Natural killer cell treated with Interleukin-12 subunit alpha and Interleukin-12 subunit beta and Interleukin-15 and Interleukin-18, amount 100 ng/mL, for 72 hours (primary cell): ENCODE measurements around the gene GRIK4. TPM values are rescaled to one million over a fixed set of nuclear protein-coding genes. Genes with fewer than 3 reads are reported as not detected.

Experiments used
- ATAC-seq, 2 donors: fragments of 150-1000 bp; cut with Tn5 transposase in 1 of 2; sonication (Bioruptor Pico), chemical (Tn5 transposase) in 1 of 2; 2 replicates each; pipeline ENCODE4 v1.10.0; 2021
- DNase-seq: peaks from one replicate; pipeline ENCODE4 v3.0.0; 2022; ENCODE audit warnings: low spot score
- H3K27ac Mint-ChIP-seq, 2 donors: 1 replicate in 1 of 2; 2 replicates in 1 of 2; pipeline ENCODE4 v1.8.0; 2022; ENCODE audit warnings: mixed read lengths in 2 of 2, mild to moderate bottlenecking in 1 of 2, moderate library complexity in 1 of 2
- H3K27me3 Mint-ChIP-seq, 2 donors: 1 replicate in 1 of 2; 2 replicates in 1 of 2; pipeline ENCODE4 v1.8.0; 2022; ENCODE audit warnings: mixed read lengths in 2 of 2
- H3K36me3 Mint-ChIP-seq: one replicate; pipeline ENCODE4 v1.8.0; 2022; ENCODE audit warnings: mixed read lengths
- H3K4me1 Mint-ChIP-seq, 2 donors: 1 replicate in 1 of 2; 2 replicates in 1 of 2; pipeline ENCODE4 v1.8.0; 2022; ENCODE audit warnings: low read depth in 2 of 2, mixed read lengths in 2 of 2, mild to moderate bottlenecking in 1 of 2
- H3K4me3 Mint-ChIP-seq: one replicate; pipeline ENCODE4 v1.8.0; 2022; ENCODE audit warnings: mixed read lengths
- H3K9me3 Mint-ChIP-seq: 2 replicates; pipeline ENCODE4 v1.8.0; 2022; ENCODE audit warnings: mixed read lengths
- total RNA-seq, 2 donors: library from RNA; stranded (reverse); gene quantifications; one replicate each; pipeline ENCODE4 v1.2.3, GENCODE V29; 2022

The GRIK4 gene
- total RNA-seq, 2 donors from 2014 or later: 1.4 to 1.8 TPM

DNA sequence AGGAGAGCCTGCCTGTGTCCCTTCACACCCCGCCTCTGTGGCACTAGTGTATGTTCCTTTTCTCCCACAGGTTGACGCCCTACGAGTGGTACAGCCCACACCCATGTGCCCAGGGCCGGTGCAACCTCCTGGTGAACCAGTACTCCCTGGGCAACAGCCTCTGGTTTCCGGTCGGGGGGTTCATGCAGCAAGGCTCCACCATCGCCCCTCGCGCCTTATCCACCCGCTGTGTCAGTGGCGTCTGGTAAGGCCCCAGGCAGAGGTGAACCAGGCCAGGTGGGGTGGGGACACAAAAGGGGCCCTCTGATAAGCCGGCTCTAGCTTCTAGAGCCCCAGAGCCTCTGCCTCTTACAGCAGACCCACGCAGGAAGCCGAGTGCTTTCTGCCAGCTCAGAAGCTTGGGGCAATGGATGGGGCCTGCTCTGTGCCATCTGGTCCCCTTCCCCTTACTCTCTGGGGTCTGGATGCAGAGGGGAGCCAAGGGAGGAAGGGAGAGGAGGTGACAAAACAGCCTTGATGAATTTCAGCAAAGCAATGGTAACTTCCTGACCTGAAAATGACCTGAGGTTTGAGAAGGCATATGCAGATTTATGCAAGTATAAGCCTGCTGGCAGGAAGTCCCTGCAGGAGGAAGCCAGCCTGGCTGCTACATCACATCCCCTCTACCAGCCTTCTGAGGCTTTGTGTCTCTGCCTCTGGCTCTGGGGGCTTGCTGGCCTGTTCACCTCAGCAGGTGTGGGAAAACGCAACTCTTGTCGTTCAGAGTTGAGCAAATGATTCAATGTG lies 445.4 kb downstream of the GRIK4 start:
- Mint-ChIP-seq H3K27ac (peak overlapping the region; percentile 76 to 91), H3K4me1 (peaks cover 24 to 30% of the 10 kb centered on the region in 2 donors), H3K27me3 (peaks cover 0 to 5% of the 10 kb centered on the region in 2 donors), H3K9me3 (no peaks in the 10 kb centered on the region), H3K4me3 (peak overlapping the region; percentile 43), H3K36me3 (no peaks in the 10 kb centered on the region)
- ATAC-seq: peak; percentile 61 to 77
- DNase-seq: no peak

DNA sequence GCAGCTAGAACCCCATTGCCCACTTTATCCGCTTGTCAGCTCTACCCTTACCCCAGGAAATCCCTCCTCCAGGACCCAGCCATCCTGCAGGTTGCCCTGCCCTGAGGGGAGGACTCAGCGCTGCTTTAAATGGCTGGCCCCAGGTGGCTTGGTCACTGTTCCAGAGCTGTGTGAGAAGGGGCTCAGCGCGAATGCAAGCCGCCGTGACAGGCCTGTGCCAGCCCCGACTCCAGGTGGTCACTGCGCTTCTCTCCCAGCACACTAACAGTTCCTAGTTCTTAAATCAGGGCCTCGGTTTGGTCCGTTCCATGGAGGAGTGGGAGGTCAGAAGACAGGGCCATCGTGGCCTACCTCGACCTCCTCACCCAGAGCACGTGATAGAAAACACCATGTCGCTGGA lies 446.6 kb downstream of the GRIK4 start:
- ATAC-seq (no peak), DNase-seq (no peak)
- H3K36me3 Mint-ChIP-seq: no peaks in the 10 kb centered on the region
- no peaks in the 10 kb centered on the region for H3K9me3 Mint-ChIP-seq
- H3K4me3 Mint-ChIP-seq: no peak overlapping the region
- H3K4me1 Mint-ChIP-seq: peaks cover 15 to 19% of the 10 kb centered on the region in 2 donors
- peaks cover 0 to 7% of the 10 kb centered on the region in 2 donors for H3K27me3 Mint-ChIP-seq
- peak overlapping the region in 1 of 2 donors; percentile 91 for H3K27ac Mint-ChIP-seq

DNA sequence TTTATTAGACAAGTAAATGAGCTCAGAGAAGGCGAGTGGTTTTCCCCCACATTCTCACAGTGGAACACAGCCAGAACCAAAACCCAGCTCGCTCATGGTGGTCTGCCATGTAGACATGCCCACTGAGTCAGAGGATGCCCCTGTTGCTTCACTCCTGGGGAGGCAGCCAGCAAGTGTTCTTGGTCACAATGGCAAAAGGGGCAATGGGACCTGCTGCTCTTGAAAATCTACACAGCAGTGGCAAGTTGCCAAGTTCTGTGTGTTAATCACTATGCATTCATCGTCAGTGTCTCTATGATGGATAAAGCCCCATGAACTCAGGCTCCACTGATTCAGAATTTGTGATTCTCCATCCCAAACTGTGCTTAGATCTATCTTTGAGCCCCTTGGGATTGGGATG lies 447.6 kb downstream of the GRIK4 start:
- no peaks in the 10 kb centered on the region for H3K9me3 Mint-ChIP-seq

DNA sequence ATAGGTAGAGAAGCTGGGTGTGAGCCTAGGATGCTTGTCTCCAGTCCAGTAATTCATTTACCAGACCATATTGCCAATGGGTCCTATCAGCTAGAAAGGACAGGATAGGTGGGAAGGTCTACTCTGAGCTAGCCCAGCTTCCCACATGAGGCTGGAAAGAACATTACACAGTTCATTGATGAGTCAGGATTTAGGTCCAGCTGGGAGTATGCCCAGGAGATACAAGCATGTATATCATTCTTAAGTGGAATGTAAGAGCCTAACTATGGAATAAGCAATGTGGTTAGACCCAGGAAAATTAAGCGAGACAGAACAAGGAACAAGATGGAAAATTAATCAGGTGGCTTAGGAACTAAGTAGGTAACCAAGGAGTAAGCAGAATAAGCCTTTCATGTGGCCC lies 453.3 kb downstream of the GRIK4 start:
- ATAC-seq (no peak), DNase-seq (no peak)
- H3K36me3 Mint-ChIP-seq: no peaks in the 10 kb centered on the region
- H3K9me3 Mint-ChIP-seq: no peaks in the 10 kb centered on the region
- no peaks in the 10 kb centered on the region for H3K4me1 Mint-ChIP-seq
- no peak overlapping the region for H3K27ac Mint-ChIP-seq
- H3K4me3 Mint-ChIP-seq: no peak overlapping the region
- H3K27me3 Mint-ChIP-seq: peaks cover 0 to 12% of the 10 kb centered on the region in 2 donors

More for the DNA sequence above, 447.6 kb downstream of the GRIK4 start:
- H3K27ac Mint-ChIP-seq: no peak overlapping the region
- ATAC-seq: no peak
- peaks cover 0 to 7% of the 10 kb centered on the region in 2 donors for H3K27me3 Mint-ChIP-seq
- peaks cover 15 to 17% of the 10 kb centered on the region in 2 donors for H3K4me1 Mint-ChIP-seq
- H3K36me3 Mint-ChIP-seq: no peaks in the 10 kb centered on the region
- no peak for DNase-seq
- no peak overlapping the region for H3K4me3 Mint-ChIP-seq

DNA sequence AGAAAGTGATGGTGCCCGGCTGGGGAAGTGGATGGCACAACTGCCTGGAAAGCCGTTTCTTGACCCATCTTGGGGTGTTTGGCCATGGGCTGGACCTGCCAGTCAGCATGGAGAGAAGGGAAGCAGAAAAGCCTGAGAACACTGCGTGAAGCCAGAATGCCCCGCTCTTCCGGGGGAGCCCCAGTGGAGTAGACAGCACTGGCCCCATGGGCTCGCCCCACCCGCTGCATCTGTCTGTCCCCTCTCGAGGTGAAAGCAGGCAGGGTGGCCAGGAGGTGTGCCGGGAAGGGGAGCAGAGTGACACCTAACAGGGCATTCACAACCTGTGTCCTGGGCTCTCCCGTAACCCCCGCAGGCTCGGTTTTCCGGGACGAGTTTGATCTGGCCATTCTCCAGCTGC lies 455.3 kb downstream of the GRIK4 start:
- no peaks in the 10 kb centered on the region for H3K4me1 Mint-ChIP-seq
- H3K4me3 Mint-ChIP-seq: no peak overlapping the region
- peaks cover 7 to 12% of the 10 kb centered on the region in 2 donors for H3K27me3 Mint-ChIP-seq
- DNase-seq (no peak), ATAC-seq (no peak)
- H3K36me3 Mint-ChIP-seq: no peaks in the 10 kb centered on the region
- no peaks in the 10 kb centered on the region for H3K9me3 Mint-ChIP-seq
- no peak overlapping the region for H3K27ac Mint-ChIP-seq

DNA sequence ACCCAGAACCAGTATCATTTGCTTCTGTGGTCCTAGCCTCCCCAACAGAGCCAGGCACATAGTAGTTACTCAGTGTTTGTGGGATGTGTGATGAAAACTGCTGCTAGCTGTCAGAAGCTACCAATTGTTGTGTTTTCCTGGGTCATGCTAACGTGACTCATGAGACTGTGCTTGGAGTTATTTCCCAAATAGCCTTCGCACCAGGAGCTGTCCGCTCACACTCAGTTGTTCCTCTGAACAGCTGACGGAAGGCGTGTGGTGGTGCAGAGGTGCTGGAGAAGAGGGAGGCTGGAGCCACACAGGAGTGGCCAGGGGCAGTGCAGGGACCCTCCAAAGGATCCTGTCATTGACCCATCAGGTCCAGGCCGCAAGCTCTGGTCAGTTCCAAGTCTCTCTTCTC lies 458.4 kb downstream of the GRIK4 start:
- no peak overlapping the region for H3K27ac Mint-ChIP-seq
- H3K27me3 Mint-ChIP-seq: peaks cover 7 to 12% of the 10 kb centered on the region in 2 donors
- H3K4me1 Mint-ChIP-seq: no peaks in the 10 kb centered on the region
- H3K4me3 Mint-ChIP-seq: no peak overlapping the region
- no peaks in the 10 kb centered on the region for H3K9me3 Mint-ChIP-seq
- H3K36me3 Mint-ChIP-seq: no peaks in the 10 kb centered on the region
- no peak for ATAC-seq
- no peak for DNase-seq

DNA sequence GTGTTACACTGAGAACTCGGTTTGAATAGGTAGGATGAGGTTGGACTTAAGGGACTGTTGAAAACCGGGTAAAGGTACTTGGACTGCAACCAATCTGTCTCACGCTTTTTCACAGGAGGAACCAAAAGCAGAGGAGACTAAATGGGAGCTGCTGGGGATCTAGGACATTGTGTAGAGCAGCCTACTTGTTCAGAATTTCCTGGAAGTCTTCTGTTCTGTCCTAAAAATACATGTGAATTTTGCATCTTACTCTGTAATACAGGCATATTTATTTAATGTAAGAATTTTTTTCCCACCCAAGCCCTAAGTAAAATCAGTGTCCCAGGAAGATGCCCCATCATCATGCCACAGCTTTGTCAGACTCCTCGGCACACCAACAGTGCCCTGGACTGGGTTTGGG lies 460.3 kb downstream of the GRIK4 start:
- no peak for DNase-seq
- H3K4me3 Mint-ChIP-seq: no peak overlapping the region
- H3K4me1 Mint-ChIP-seq: no peaks in the 10 kb centered on the region
- no peaks in the 10 kb centered on the region for H3K36me3 Mint-ChIP-seq
- H3K27me3 Mint-ChIP-seq: peaks cover 7 to 16% of the 10 kb centered on the region in 2 donors
- no peak overlapping the region for H3K27ac Mint-ChIP-seq
- ATAC-seq: no peak
- no peaks in the 10 kb centered on the region for H3K9me3 Mint-ChIP-seq

DNA sequence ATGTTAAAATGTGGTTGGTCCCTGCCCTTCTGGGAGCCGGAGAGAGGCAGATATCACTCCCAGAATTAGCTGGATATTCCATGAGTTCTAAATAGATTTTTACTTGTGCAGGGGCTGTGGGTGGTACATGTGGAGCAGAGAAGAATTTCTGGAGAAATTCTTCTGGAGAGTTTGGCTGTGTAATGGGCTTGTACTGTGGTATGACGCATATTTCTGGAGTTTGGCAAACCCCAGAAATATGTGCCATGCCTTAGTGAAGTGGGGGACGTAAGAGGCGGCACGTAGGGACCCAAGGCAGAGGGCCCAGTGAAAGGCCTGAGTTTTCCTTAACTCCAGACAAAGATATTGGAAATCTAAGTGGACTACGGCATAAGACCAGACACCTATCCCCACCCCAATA lies 461.1 kb downstream of the GRIK4 start:
- Mint-ChIP-seq H3K4me3 (no peak overlapping the region), H3K9me3 (no peaks in the 10 kb centered on the region), H3K27me3 (peaks cover 8 to 16% of the 10 kb centered on the region in 2 donors), H3K4me1 (no peaks in the 10 kb centered on the region), H3K27ac (no peak overlapping the region), H3K36me3 (no peaks in the 10 kb centered on the region)
- ATAC-seq (no peak), DNase-seq (no peak)

DNA sequence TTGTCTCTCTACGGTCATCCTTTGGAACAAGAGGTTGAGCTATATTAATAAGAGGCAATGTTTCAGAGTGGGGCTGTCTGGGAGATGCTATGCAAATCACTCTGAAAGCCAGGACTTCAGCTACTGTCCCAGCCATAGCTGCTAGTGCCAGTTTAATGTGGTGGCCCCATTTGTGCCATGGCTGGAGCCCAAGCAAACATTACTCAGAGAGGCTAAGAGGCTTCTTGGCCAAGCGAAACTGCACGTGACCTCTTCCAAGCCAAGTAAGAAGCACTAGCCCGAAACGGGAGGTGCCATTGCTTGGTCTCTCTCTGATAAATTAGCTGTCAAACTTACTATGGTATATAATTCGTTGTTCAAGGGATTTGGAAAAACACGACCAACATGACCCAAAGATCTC lies 462.0 kb downstream of the GRIK4 start:
- no peak for ATAC-seq
- H3K27ac Mint-ChIP-seq: no peak overlapping the region
- no peak for DNase-seq
- H3K36me3 Mint-ChIP-seq: no peaks in the 10 kb centered on the region
- H3K4me3 Mint-ChIP-seq: no peak overlapping the region
- no peaks in the 10 kb centered on the region for H3K9me3 Mint-ChIP-seq
- peaks cover 16 to 17% of the 10 kb centered on the region in 2 donors for H3K27me3 Mint-ChIP-seq
- H3K4me1 Mint-ChIP-seq: no peaks in the 10 kb centered on the region

DNA sequence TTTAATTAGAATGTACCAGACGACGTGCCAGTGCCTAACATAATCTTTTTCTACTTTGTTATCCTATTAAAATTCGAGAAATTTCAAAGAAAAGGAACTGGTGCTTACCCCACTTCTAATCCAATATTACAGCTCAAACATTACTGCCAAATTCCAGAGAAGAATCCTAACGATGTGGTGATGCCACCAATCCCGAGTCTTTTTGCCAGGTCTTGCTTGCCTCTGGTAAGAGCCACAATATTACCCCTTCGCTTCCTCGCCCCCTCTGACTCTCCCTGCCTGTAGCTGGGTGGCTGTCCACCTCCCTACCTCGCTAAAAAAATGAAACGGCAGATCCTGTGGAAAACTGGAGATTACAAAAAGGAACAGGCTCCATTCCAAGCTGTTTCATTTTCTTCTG lies 462.9 kb downstream of the GRIK4 start:
- H3K36me3 Mint-ChIP-seq: no peaks in the 10 kb centered on the region
- no peak for DNase-seq
- no peak overlapping the region for H3K27ac Mint-ChIP-seq
- ATAC-seq: no peak
- H3K9me3 Mint-ChIP-seq: no peaks in the 10 kb centered on the region
- H3K4me1 Mint-ChIP-seq: no peaks in the 10 kb centered on the region
- peaks cover 23 to 25% of the 10 kb centered on the region in 2 donors for H3K27me3 Mint-ChIP-seq
- H3K4me3 Mint-ChIP-seq: no peak overlapping the region

DNA sequence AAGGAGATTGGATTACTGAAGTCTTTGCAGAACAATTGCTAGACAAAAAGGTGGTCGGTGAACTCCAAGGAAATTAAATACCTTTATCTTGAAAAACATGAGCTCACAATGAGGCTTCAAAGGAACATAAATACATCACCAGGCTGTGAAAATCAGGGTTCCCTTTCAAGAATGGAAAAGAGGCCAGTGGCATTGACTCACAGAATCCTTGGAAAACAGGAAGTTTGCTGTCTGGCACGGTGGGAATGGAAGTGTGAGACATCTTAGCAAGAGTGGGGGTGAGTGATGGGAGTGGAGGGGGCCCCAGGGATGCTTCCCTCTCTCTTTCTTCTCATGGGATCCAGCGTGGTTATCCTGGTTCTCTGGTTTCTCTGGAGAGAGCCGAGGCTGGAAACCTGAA lies 463.4 kb downstream of the GRIK4 start:
- H3K36me3 Mint-ChIP-seq: no peaks in the 10 kb centered on the region
- DNase-seq (no peak), ATAC-seq (no peak)
- no peak overlapping the region for H3K4me3 Mint-ChIP-seq
- H3K27ac Mint-ChIP-seq: no peak overlapping the region
- no peaks in the 10 kb centered on the region for H3K9me3 Mint-ChIP-seq
- H3K27me3 Mint-ChIP-seq: peaks cover 24 to 27% of the 10 kb centered on the region in 2 donors
- H3K4me1 Mint-ChIP-seq: no peaks in the 10 kb centered on the region

DNA sequence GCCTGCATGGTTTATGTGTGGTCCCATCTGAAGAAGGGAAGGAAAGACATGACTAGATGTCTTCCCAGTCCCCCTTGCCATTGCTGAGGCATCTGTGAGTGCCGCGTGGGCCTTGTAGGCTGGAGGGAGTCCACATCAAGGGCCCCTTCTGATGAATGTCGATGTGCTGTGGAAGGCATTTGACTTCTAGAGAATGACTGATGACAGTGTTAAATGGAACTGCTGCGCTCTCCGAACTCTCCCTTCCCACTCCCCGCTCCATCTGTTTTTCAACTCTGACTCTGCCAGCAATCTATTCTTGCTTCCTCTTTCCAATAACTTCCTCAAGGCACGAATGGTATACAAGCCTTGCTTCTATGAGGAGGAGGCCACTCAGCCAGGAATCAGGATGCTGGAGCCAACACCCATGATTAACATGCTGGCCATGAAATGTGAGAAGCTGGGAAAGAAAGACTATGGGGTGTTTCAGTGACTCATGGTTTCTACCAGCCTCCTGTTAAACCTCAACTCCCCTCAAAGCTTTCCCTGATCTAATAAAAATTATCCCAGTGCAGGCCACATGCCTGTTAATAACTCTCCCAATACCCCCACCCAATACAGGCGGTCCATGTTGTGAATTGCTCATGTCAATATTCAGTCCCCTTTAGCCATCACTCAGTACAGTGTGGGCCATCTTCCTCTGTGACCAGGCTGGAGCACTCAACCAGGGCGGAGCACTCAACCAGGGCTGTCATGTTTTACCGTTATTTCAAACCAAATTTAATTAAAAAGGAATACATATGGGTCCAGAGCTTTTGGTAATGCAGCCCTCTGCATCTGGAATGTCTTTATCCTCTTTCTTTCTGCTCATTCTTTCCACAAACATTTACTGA lies 466.0 kb downstream of the GRIK4 start:
- ATAC-seq (no peak), DNase-seq (no peak)
- no peak overlapping the region for H3K4me3 Mint-ChIP-seq
- H3K36me3 Mint-ChIP-seq: no peaks in the 10 kb centered on the region
- peaks cover 23 to 27% of the 10 kb centered on the region in 2 donors for H3K27me3 Mint-ChIP-seq
- no peaks in the 10 kb centered on the region for H3K9me3 Mint-ChIP-seq
- no peaks in the 10 kb centered on the region for H3K4me1 Mint-ChIP-seq
- no peak overlapping the region for H3K27ac Mint-ChIP-seq

DNA sequence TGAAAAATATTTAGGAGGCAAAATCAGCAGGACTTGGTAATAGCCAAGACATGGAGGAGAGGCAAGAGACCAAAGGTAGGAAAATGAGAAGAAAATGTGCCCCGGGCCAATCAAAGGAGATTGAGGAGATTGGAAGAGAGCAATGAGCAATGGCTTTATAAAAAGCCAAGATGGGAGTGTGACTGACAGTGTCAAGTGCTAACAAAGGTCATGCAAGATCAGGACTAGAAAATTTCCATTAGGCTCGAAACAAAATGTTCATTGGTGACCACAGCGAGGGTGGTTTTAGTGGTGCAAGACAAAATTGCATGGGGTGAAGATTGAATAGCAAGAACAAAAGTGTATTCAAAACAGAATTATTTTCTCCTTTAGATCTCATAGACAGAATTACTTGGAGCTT lies 467.2 kb downstream of the GRIK4 start:
- no peak for ATAC-seq

More for the DNA sequence above, 467.2 kb downstream of the GRIK4 start:
- DNase-seq: no peak
- no peak overlapping the region for H3K27ac Mint-ChIP-seq
- H3K36me3 Mint-ChIP-seq: no peaks in the 10 kb centered on the region
- H3K4me3 Mint-ChIP-seq: no peak overlapping the region
- H3K27me3 Mint-ChIP-seq: peaks cover 33 to 37% of the 10 kb centered on the region in 2 donors
- H3K9me3 Mint-ChIP-seq: no peaks in the 10 kb centered on the region
- H3K4me1 Mint-ChIP-seq: no peaks in the 10 kb centered on the region
